ENCODE data around the gene BPIFB3.
"Not testable (repeated sequence)": the region's sequence is repeated elsewhere in the genome, so short reads cannot be mapped to it uniquely, and the experiment has no call there.

DNA sequence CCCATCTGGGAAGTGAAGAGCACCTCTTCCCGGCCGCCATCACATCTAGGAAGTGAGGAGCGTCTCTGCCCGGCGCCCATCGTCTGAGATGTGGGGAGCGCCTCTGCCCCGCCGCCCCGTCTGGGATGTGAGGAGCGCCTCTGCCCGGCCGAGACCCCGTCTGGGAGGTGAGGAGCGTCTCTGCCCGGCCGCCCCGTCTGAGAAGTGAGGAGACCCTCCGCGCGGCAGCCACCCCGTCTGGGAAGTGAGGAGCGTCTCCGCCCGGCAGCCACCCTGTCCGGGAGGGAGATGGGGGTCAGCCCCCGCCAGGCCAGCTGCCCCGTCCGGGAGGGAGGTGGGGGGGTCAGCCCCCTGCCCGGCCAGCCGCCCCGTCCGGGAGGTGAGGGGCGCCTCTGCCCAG, 61.8 kb downstream of the BPIFB3 start:
- TF ChIP-seq, protein P1, sequence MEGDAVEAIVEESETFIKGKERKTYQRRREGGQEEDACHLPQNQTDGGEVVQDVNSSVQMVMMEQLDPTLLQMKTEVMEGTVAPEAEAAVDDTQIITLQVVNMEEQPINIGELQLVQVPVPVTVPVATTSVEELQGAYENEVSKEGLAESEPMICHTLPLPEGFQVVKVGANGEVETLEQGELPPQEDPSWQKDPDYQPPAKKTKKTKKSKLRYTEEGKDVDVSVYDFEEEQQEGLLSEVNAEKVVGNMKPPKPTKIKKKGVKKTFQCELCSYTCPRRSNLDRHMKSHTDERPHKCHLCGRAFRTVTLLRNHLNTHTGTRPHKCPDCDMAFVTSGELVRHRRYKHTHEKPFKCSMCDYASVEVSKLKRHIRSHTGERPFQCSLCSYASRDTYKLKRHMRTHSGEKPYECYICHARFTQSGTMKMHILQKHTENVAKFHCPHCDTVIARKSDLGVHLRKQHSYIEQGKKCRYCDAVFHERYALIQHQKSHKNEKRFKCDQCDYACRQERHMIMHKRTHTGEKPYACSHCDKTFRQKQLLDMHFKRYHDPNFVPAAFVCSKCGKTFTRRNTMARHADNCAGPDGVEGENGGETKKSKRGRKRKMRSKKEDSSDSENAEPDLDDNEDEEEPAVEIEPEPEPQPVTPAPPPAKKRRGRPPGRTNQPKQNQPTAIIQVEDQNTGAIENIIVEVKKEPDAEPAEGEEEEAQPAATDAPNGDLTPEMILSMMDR (conservative IDR thresholded peaks at IDR 0.05; ENCODE audit: low read depth, low read length), result not testable (repeated sequence)
- not testable (repeated sequence) for TF ChIP-seq FOS (IDR thresholded peaks at IDR 0.05; ENCODE audit: low read depth, low read length); POLR2A (IDR thresholded peaks at IDR 0.05; ENCODE audit: low read depth, low read length); RAD21 (IDR thresholded peaks at IDR 0.05; ENCODE audit: low read length); USF2 (IDR thresholded peaks at IDR 0.05; ENCODE audit: low read depth, low read length)

Measured in IMR-90 (cell line).